Activated T-cell treated with anti-CD3 and anti-CD28 coated beads for 1 hour (primary cell): ENCODE results near the gene BANF1.
"Not testable (repeated sequence)": the region's sequence is repeated elsewhere in the genome, so short reads cannot be mapped to it uniquely, and the experiment has no call there.

Source experiments
- DNase-seq: peaks from one replicate; pipeline ENCODE4 v3.0.0-alpha.2; 2020; ENCODE audit warnings: low read depth

The BANF1 gene

GRCh38 chr11:65978391-65979238 lies 23.7 kb upstream of the BANF1 start:
- DNase-seq: no peak

- no peak for DNase-seq
Measured at GRCh38 chr11:65979261-65979759, 23.0 kb upstream of the BANF1 start.

GRCh38 chr11:65981101-65981740 lies 21.1 kb upstream of the BANF1 start:
- no peak for DNase-seq

GRCh38 chr11:65981972-65982823 lies 20.1 kb upstream of the BANF1 start:
- no peak for DNase-seq

GRCh38 chr11:65982824-65983588 lies 19.3 kb upstream of the BANF1 start:
- no peak for DNase-seq

GRCh38 chr11:65983589-65983987 lies 18.7 kb upstream of the BANF1 start:
- DNase-seq: no peak

- DNase-seq: no peak
Measured at GRCh38 chr11:65987336-65987735, 15.0 kb upstream of the BANF1 start.

- peak; percentile 89 for DNase-seq
Measured at GRCh38 chr11:65988791-65989592, 13.3 kb upstream of the BANF1 start.

- no peak for DNase-seq
Measured at GRCh38 chr11:65992056-65992455, 10.2 kb upstream of the BANF1 start.

- DNase-seq: no peak
Measured at GRCh38 chr11:65997286-65997685, 5.0 kb upstream of the BANF1 start.

GRCh38 chr11:66002648-66003225 lies 434 bp downstream of the BANF1 start:
- DNase-seq: no peak

- DNase-seq: no peak
Measured at GRCh38 chr11:66003291-66003690, 988 bp downstream of the BANF1 start.

- no peak for DNase-seq
Measured at GRCh38 chr11:66004186-66004585, 1.9 kb downstream of the BANF1 start.

- no peak for DNase-seq
Measured at GRCh38 chr11:66006134-66006890, 4.0 kb downstream of the BANF1 start.

GRCh38 chr11:66006891-66007176 lies 4.5 kb downstream of the BANF1 start:
- DNase-seq: no peak

- DNase-seq: no peak
Measured at GRCh38 chr11:66007201-66007634, 4.9 kb downstream of the BANF1 start.

GRCh38 chr11:66008095-66008467 lies 5.8 kb downstream of the BANF1 start:
- no peak for DNase-seq

GRCh38 chr11:66008468-66009101 lies 6.3 kb downstream of the BANF1 start:
- no peak for DNase-seq

- not testable (repeated sequence) for DNase-seq
Measured at GRCh38 chr11:66010036-66010435, 7.7 kb downstream of the BANF1 start.
